Measurements from ENCODE around the gene CARD11. TPM values are rescaled to one million over a fixed set of nuclear protein-coding genes. Genes with fewer than 3 reads are reported as not detected.

Gene CARD11
- total and polyA plus RNA-seq, 2 of the 4 experiments (the other 2 are of a cell fraction) = 0.18 to 0.26 TPM

- Histone ChIP-seq H3K4me2 (ENCODE audit: low read depth, low read length) (no peak overlapping the region), H3K4ac (ENCODE audit: low read depth, low read length) (peak overlapping the region; percentile 91), H4K5ac (ENCODE audit: low read depth, low read length) (no peak overlapping the region), H4K91ac (ENCODE audit: insufficient read depth, low read depth, low read length) (no peak overlapping the region), H3K18ac (ENCODE audit: low read depth, low read length) (no peak overlapping the region), H2AK5ac (ENCODE audit: low read depth, low read length) (peak overlapping the region; percentile 97), H3K9me1 (ENCODE audit: insufficient read depth, low read length) (0 out of 2 replicates have a peak, but pooled peaks cover 3% of the 10 kb centered on the region), H3K79me1 (ENCODE audit: low read depth in 1 of 2, low read length in 2 of 2) (peaks cover 0 to 5% of the 10 kb centered on the region in 2 experiments; a peak in 1 of 4 replicates), H3K9me3 (ENCODE audit: control insufficient read depth, insufficient read depth, low read length) (no peaks in the 10 kb centered on the region), H3K56ac (ENCODE audit: extremely low read depth, insufficient read depth, low read length) (no peak overlapping the region), H4K8ac (ENCODE audit: low read depth in 2 of 2, low read length in 2 of 2) (peak overlapping the region in 1 of 2 experiments; percentile 82; a peak in 2 of 4 replicates), H3K23ac (ENCODE audit: low read depth, low read length) (no peak overlapping the region), H2BK20ac (ENCODE audit: low read depth, low read length) (peak overlapping the region; percentile 75; the same call in 1 of the 2 replicates), H3K4me3 (ENCODE audit: insufficient read depth, low read depth, low read length) (no peak overlapping the region), H2BK5ac (ENCODE audit: low read depth, low read length, poor library complexity, severe bottlenecking) (no peak overlapping the region), H4K20me1 (ENCODE audit: insufficient read depth, low read length) (no peaks in the 10 kb centered on the region), H2BK120ac (ENCODE audit: low read depth, low read length) (peak overlapping the region; percentile 86), H3K4me1 (ENCODE audit: control insufficient read depth, insufficient read depth, low read length) (peaks cover 13% of the 10 kb centered on the region), H2AFZ (replicated peaks; ENCODE audit: low read length, poor library complexity) (peak overlapping the region; percentile 74), H2AK9ac (replicated peaks; ENCODE audit: low read depth, low read length, poor library complexity) (peak overlapping the region; percentile 22), H3K9ac (ENCODE audit: low read depth, low read length) (no peak overlapping the region), H3K36me3 (ENCODE audit: control insufficient read depth, insufficient read depth, low read length) (no peaks in the 10 kb centered on the region), H2BK15ac (ENCODE audit: low read depth, low read length) (peak overlapping the region; percentile 82), H3K27me3 (ENCODE audit: control insufficient read depth, insufficient read depth, low read length) (no peaks in the 10 kb centered on the region), H3K27ac (ENCODE audit: insufficient read depth, low read length) (no peak overlapping the region), H3K14ac (replicated peaks; ENCODE audit: low read depth, low read length) (0 out of 2 replicates have a peak overlapping the region, but pooled peaks have one; percentile 49)
- DNase-seq = peak; percentile 74
- dilution Hi-C loops (cut with HindIII; ENCODE audit: low sequenced_read_pairs, unreplicated experiment) (no loop called here), in situ Hi-C loops (cut with MboI; ENCODE audit: low sequenced_read_pairs) (loop anchor here (25.0 kb wide), 2 partner anchors 1772 to 1897 kb away; no protein-coding TSS in a partner anchor), intact Hi-C loops (cut with micrococcal nuclease) (loop anchor here (1.0 to 10.0 kb wide), 6 partner anchors 193 to 1767 kb away; partner anchors contain the start of gene SDK1)
- CTCF ChIA-PET = no interaction called here
- BruUV-seq (replicated peaks) = no TSS peak
- WGBS, 2 experiments (ENCODE audit: extremely low coverage in 2 of 2, insufficient read length in 1 of 2) = 52% methylated on average over 6 of the region's 17 CpGs; no CpG with 5 or more reads in 1 of the 2 experiments
- ATAC-seq (ENCODE audit: low read depth) = peak; percentile 38
- POLR2A ChIA-PET (ENCODE audit: unreplicated experiment) = no interaction called here
- TF ChIP-seq SMC3 (IDR thresholded peaks at IDR 0.05; ENCODE audit: low read depth, low read length) (peak; percentile 62), CTCF (conservative IDR thresholded peaks at IDR 0.05; ENCODE audit: low read depth, low read length) (peak; percentile 86), RAD21 (IDR thresholded peaks at IDR 0.05; ENCODE audit: low read length) (peak; percentile 85), MXI1 (IDR thresholded peaks at IDR 0.05; ENCODE audit: borderline replicate concordance, low read depth, low read length) (no peak)
Observed at GRCh38 chr7:2864999-2865670, 178.5 kb downstream of the CARD11 start.

Data from IMR-90 (cell line).